Mesendoderm (in vitro differentiated cells): ENCODE data around the gene ATG14. TPM values are rescaled to one million over a fixed set of nuclear protein-coding genes. Genes with fewer than 3 reads are reported as not detected.
A peak's percentile ranks its signal among the peaks of the same experiment; 100 is the strongest.
"Not testable (repeated sequence)": the region's sequence is repeated elsewhere in the genome, so short reads cannot be mapped to it uniquely, and the experiment has no call there.

Source experiments
- DNase-seq: peaks from one replicate; pipeline ENCODE4 v3.0.0; 2013
- H2AK5ac ChIP-seq: 2 replicates; pipeline ENCODE4 v1.6.1; 2013; ENCODE audit warnings: low read length, inconsistent platforms
- H2BK120ac ChIP-seq: 2 replicates; pipeline ENCODE4 v1.6.1; 2013; ENCODE audit warnings: low read depth, mild to moderate bottlenecking, low read length, moderate library complexity, mixed read lengths
- H2BK15ac ChIP-seq: replicated peaks from 2 replicates; pipeline ENCODE4 v1.6.1; 2013; ENCODE audit warnings: low read depth, mild to moderate bottlenecking, moderate library complexity
- H2BK5ac ChIP-seq: 2 replicates; pipeline ENCODE4 v1.6.1; 2013; ENCODE audit warnings: low read length, inconsistent platforms
- H3K18ac ChIP-seq: 2 replicates; pipeline ENCODE4 v1.6.1; 2013; ENCODE audit warnings: mild to moderate bottlenecking, low read length, mixed read lengths
- H3K23ac ChIP-seq: one replicate; pipeline ENCODE4 v1.6.1; 2013; ENCODE audit warnings: low read length
- H3K27ac ChIP-seq: 2 replicates; pipeline ENCODE4 v1.5.1; 2013; ENCODE audit warnings: low read depth, mild to moderate bottlenecking, inconsistent platforms, low read length, moderate library complexity
- H3K27me3 ChIP-seq: 2 replicates; pipeline ENCODE4 v1.6.1; 2013; ENCODE audit warnings: low read length, control low read depth, mild to moderate bottlenecking, inconsistent platforms; ENCODE audit not compliant: insufficient read depth, poor library complexity
- H3K36me3 ChIP-seq: 2 replicates; pipeline ENCODE4 v1.6.1; 2013; ENCODE audit warnings: low read length, inconsistent platforms; ENCODE audit not compliant: control insufficient read depth, insufficient read depth
- H3K4ac ChIP-seq: one replicate; pipeline ENCODE4 v1.6.1; 2013; ENCODE audit warnings: low read depth, mild to moderate bottlenecking, low read length, moderate library complexity
- H3K4me1 ChIP-seq: 2 replicates; pipeline ENCODE4 v1.6.1; 2013; ENCODE audit warnings: low read depth, low read length, inconsistent platforms; ENCODE audit not compliant: control insufficient read depth
- H3K4me2 ChIP-seq: 2 replicates; pipeline ENCODE4 v1.6.1; 2013; ENCODE audit warnings: low read length
- H3K4me3 ChIP-seq: 2 replicates; pipeline ENCODE4 v1.5.1; 2013; ENCODE audit warnings: mild to moderate bottlenecking, low read length
- H3K56ac ChIP-seq: one replicate; pipeline ENCODE4 v1.6.1; 2013; ENCODE audit warnings: low read length
- H3K79me1 ChIP-seq: 2 replicates; pipeline ENCODE4 v1.6.1; 2013; ENCODE audit warnings: low read length, inconsistent platforms
- H3K79me2 ChIP-seq: 2 replicates; pipeline ENCODE4 v1.6.1; 2013; ENCODE audit warnings: mild to moderate bottlenecking, low read length; ENCODE audit not compliant: control insufficient read depth, insufficient read depth
- H3K9ac ChIP-seq: 2 replicates; pipeline ENCODE4 v1.6.1; 2013; ENCODE audit warnings: low read length, inconsistent platforms
- H4K5ac ChIP-seq: one replicate; pipeline ENCODE4 v1.6.1; 2013; ENCODE audit warnings: low read length
- H4K8ac ChIP-seq: one replicate; pipeline ENCODE4 v1.6.1; 2013; ENCODE audit warnings: low read depth, mild to moderate bottlenecking, control low read depth, low read length, moderate library complexity
- WGBS: extraction: QIAGEN DNeasy Blood & Tissue Kit; methylation state at CpG from one replicate; pipeline ENCODE4 v1.1.7; 2013; ENCODE audit warnings: low lambda C conversion rate, missing lambda C conversion rate; ENCODE audit not compliant: insufficient coverage; ENCODE audit errors: extremely low coverage; 5-methylcytosine and 5-hydroxymethylcytosine counted together
- polyA plus RNA-seq, 2 experiments: library from polyadenylated mRNA; stranded (reverse); fragments of 200-250 nt; gene quantifications; one replicate each; pipeline ENCODE4 v1.2.3, GENCODE V29; 2013

ATG14 gene, protein sequence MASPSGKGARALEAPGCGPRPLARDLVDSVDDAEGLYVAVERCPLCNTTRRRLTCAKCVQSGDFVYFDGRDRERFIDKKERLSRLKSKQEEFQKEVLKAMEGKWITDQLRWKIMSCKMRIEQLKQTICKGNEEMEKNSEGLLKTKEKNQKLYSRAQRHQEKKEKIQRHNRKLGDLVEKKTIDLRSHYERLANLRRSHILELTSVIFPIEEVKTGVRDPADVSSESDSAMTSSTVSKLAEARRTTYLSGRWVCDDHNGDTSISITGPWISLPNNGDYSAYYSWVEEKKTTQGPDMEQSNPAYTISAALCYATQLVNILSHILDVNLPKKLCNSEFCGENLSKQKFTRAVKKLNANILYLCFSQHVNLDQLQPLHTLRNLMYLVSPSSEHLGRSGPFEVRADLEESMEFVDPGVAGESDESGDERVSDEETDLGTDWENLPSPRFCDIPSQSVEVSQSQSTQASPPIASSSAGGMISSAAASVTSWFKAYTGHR
- polyA plus RNA-seq (2013, experiment 1 of 2), result 6.5 TPM
- 6.7 TPM for polyA plus RNA-seq (2013, experiment 2 of 2)

DNA sequence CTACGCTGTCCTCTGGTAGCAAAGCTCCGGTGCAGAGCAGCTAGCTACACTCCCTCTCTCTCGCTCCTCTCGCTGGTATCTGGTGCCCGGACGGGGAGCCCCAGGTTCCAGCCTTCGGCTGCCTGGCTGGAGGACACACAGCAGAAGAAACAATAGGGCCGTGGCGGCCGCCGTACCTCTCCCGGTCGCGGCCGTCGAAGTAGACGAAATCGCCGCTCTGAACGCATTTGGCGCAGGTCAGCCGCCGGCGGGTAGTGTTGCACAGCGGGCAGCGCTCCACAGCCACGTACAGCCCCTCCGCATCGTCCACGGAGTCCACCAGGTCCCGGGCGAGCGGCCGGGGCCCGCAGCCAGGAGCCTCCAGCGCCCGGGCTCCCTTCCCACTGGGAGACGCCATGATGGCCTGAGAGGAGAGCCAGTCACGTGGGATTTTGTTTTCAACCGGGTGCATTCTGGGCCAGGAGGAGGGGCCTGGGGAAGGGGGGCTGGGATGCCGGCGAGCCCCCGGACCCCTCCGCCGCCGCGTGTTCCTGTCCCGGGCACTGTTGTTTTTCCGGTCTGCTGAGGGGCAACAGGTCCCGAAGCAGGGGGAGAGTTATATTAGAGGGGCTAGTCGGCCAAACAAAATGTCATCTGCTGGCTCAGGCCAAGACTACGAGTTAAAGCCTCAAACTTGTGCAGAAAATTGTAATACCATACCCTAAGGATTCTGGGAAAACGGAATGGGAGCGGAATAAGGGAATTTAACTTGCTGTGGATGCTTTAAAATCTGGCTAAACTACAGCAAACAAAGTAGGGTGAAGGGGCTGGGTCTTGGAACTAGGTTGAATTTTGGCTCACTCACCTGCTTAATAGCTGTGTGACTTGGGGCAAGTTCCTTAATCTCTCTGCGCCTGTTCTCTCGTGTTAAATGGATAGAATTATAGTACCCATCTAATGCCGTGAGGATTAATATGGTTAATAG is at the start of gene ATG14:
TSS of gene ATG14 (minus strand) at position 405 of the 964 bp plus-strand sequence. CDS start at position 397, 8 bp downstream.
- no peaks in the 10 kb centered on the region for H3K36me3 ChIP-seq
- DNase-seq, result peak; percentile 92
- H3K79me1 ChIP-seq, result peaks cover 3% of the 10 kb centered on the region
- peaks cover 22% of the 10 kb centered on the region for H3K79me2 ChIP-seq
- peak within 1 kb of the TSS; percentile 73 for H3K9ac ChIP-seq
- H3K4me3 ChIP-seq, result peak within 1 kb of the TSS; percentile 79
- H3K4ac ChIP-seq, result no peak within 1 kb of the TSS
- H2BK5ac ChIP-seq, result no peak within 1 kb of the TSS
- no peak within 1 kb of the TSS for H3K23ac ChIP-seq
- WGBS, result no CpG with 5 or more reads among the region's 57 CpGs
- no peak within 1 kb of the TSS for H2BK120ac ChIP-seq
- peak within 1 kb of the TSS; percentile 64 for H4K5ac ChIP-seq
- H2BK15ac ChIP-seq, result no peak within 1 kb of the TSS
- no peaks in the 10 kb centered on the region for H3K27me3 ChIP-seq
- H3K4me2 ChIP-seq, result peak within 1 kb of the TSS; percentile 23
- no peak within 1 kb of the TSS for H3K27ac ChIP-seq
- peak within 1 kb of the TSS; percentile 98 for H4K8ac ChIP-seq
- no peaks in the 10 kb centered on the region for H3K4me1 ChIP-seq
- no peak within 1 kb of the TSS for H2AK5ac ChIP-seq
- peak within 1 kb of the TSS; percentile 36 for H3K18ac ChIP-seq
- peak within 1 kb of the TSS; percentile 84 for H3K56ac ChIP-seq

DNA sequence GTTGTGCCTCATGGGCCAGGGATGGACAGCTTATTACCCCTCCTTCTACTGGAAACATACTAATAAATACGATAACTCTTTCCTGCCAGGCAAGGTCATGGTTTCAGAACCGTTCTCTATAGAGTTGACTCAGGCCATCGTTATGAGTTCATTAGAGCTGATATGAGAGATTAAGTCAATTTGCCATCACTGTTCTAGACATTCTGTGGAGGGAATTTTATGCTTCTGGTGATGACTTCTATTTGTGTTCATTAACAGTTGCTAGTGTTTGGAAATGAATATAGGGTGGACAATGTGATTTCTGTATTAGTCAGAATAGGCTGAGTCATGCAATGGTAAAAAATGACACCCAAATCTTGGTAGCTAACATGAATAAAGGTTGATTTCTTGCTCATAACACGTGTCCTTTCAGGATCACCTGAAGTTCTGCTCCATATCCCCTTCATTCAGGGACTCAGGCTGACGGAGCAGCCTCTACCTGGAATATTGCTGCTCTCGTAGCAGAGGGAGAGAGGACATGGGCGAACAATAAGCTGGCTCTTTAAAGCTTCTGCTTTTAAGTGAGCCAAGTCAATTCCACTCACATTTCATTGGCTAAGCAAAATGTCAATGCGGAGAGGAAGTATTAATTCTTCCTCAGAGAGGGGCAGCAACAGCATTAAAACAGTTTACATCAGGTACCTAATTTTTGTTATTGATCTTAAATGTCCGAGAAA is 47.3 kb upstream of the ATG14 start:
- WGBS, result no CpG with 5 or more reads among the region's 9 CpGs
- Histone ChIP-seq H4K5ac (no peak overlapping the region), H3K79me2 (no peaks in the 10 kb centered on the region), H3K4me3 (no peak overlapping the region), H2BK15ac (no peak overlapping the region), H3K4me2 (no peak overlapping the region), H3K23ac (no peak overlapping the region), H2BK120ac (no peak overlapping the region), H3K4ac (no peak overlapping the region), H4K8ac (no peak overlapping the region), H3K27ac (no peak overlapping the region), H2BK5ac (no peak overlapping the region), H3K56ac (no peak overlapping the region), H3K18ac (no peak overlapping the region), H3K9ac (no peak overlapping the region), H3K4me1 (no peaks in the 10 kb centered on the region), H3K36me3 (no peaks in the 10 kb centered on the region), H3K79me1 (no peaks in the 10 kb centered on the region), H3K27me3 (no peaks in the 10 kb centered on the region), H2AK5ac (no peak overlapping the region)
- DNase-seq, result no peak

GRCh38 chr14:55457496-55457895 is 45.9 kb upstream of the ATG14 start:
- Histone ChIP-seq H2AK5ac (no peak overlapping the region), H3K36me3 (no peaks in the 10 kb centered on the region), H3K4me1 (no peaks in the 10 kb centered on the region), H3K27ac (no peak overlapping the region), H3K4me2 (no peak overlapping the region), H3K4ac (no peak overlapping the region), H3K27me3 (no peaks in the 10 kb centered on the region), H3K23ac (no peak overlapping the region), H4K5ac (no peak overlapping the region), H2BK15ac (no peak overlapping the region), H3K79me1 (no peaks in the 10 kb centered on the region), H3K79me2 (no peaks in the 10 kb centered on the region), H3K56ac (no peak overlapping the region), H3K4me3 (no peak overlapping the region), H2BK120ac (no peak overlapping the region), H4K8ac (no peak overlapping the region), H3K18ac (no peak overlapping the region), H2BK5ac (no peak overlapping the region), H3K9ac (no peak overlapping the region)
- WGBS, result no CpG with 5 or more reads among the region's 6 CpGs
- DNase-seq, result no peak

DNA sequence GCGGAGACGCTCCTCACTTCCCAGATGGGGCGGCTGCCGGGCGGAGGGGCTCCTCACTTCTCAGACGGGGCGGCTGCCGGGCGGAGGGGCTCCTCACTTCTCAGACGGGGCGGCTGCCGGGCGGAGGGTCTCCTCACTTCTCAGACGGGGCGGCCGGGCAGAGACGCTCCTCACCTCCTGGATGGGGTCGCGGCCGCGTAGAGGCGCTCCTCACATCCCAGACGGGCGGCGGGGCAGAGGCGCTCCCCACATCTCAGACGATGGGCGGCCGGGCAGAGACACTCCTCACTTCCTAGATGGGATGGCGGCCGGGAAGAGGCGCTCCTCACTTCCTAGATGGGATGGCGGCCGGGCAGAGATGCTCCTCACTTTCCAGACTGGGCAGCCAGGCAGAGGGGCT is 44.8 kb upstream of the ATG14 start:
- not testable (repeated sequence) for H2AK5ac ChIP-seq, H3K18ac ChIP-seq, H4K8ac ChIP-seq, H3K27ac ChIP-seq, H3K9ac ChIP-seq, H3K56ac ChIP-seq, H3K23ac ChIP-seq, H3K79me2 ChIP-seq, H3K4ac ChIP-seq, H4K5ac ChIP-seq, H3K4me1 ChIP-seq, H2BK15ac ChIP-seq, H3K27me3 ChIP-seq, H2BK5ac ChIP-seq, H3K4me2 ChIP-seq, H3K79me1 ChIP-seq, DNase-seq, H3K4me3 ChIP-seq, H3K36me3 ChIP-seq, H2BK120ac ChIP-seq
- no CpG with 5 or more reads among the region's 34 CpGs for WGBS

- DNase-seq, result peak; percentile 13
- no peaks in the 10 kb centered on the region for H3K27me3 ChIP-seq
- H3K4me3 ChIP-seq, result no peak overlapping the region
- no peak overlapping the region for H2BK15ac ChIP-seq
- H3K27ac ChIP-seq, result no peak overlapping the region
- no peaks in the 10 kb centered on the region for H3K79me2 ChIP-seq
- H3K79me1 ChIP-seq, result no peaks in the 10 kb centered on the region
- H2BK5ac ChIP-seq, result no peak overlapping the region
- H2AK5ac ChIP-seq, result no peak overlapping the region
- H3K23ac ChIP-seq, result no peak overlapping the region
- no peaks in the 10 kb centered on the region for H3K4me1 ChIP-seq
- no peaks in the 10 kb centered on the region for H3K36me3 ChIP-seq
- H3K9ac ChIP-seq, result no peak overlapping the region
- WGBS, result no CpG with 5 or more reads among the region's 13 CpGs
- no peak overlapping the region for H3K18ac ChIP-seq
- H3K4ac ChIP-seq, result no peak overlapping the region
- H4K8ac ChIP-seq, result no peak overlapping the region
- no peak overlapping the region for H2BK120ac ChIP-seq
- no peak overlapping the region for H3K56ac ChIP-seq
- H3K4me2 ChIP-seq, result no peak overlapping the region
- H4K5ac ChIP-seq, result no peak overlapping the region
Measured at GRCh38 chr14:55454264-55455002, 42.8 kb upstream of the ATG14 start.
